H9 (cell line): ENCODE measurements around the gene TMCC2. TPM values are rescaled to one million over a fixed set of nuclear protein-coding genes. Genes with fewer than 3 reads are reported as not detected.

Experiments
- DNase-seq: peaks from one replicate; pipeline ENCODE4 v3.0.0-alpha.2; 2017
- H2AFZ ChIP-seq: one replicate; pipeline ENCODE4 v1.6.1; 2013; ENCODE audit warnings: mild to moderate bottlenecking, low read length, control low read depth, moderate library complexity
- H2AK5ac ChIP-seq: 2 replicates; pipeline ENCODE4 v1.6.1; 2013; ENCODE audit warnings: low read length, control low read depth, mixed read lengths; ENCODE audit not compliant: insufficient read length
- H2BK120ac ChIP-seq: one replicate; pipeline ENCODE4 v1.6.1; 2013; ENCODE audit warnings: low read depth, mild to moderate bottlenecking, low read length, control low read depth, inconsistent platforms; ENCODE audit not compliant: poor library complexity, severe bottlenecking
- H2BK12ac ChIP-seq: 2 replicates; pipeline ENCODE4 v1.6.1; 2013; ENCODE audit warnings: low read length, control low read depth, mixed read lengths, low read depth; ENCODE audit not compliant: insufficient read length
- H2BK15ac ChIP-seq: 2 replicates; pipeline ENCODE4 v1.6.1; 2013; ENCODE audit warnings: low read depth, low read length, control low read depth
- H2BK20ac ChIP-seq: one replicate; pipeline ENCODE4 v1.6.1; 2013; ENCODE audit warnings: low read depth, mild to moderate bottlenecking, low read length, control low read depth, inconsistent platforms; ENCODE audit not compliant: poor library complexity, severe bottlenecking
- H2BK5ac ChIP-seq: 2 replicates; pipeline ENCODE4 v1.6.1; 2013; ENCODE audit warnings: low read length, control low read depth, mixed read lengths; ENCODE audit not compliant: insufficient read length
- H3K14ac ChIP-seq: 2 replicates; pipeline ENCODE4 v1.6.1; 2013; ENCODE audit warnings: low read length, control low read depth; ENCODE audit not compliant: insufficient read depth
- H3K18ac ChIP-seq: 2 replicates; pipeline ENCODE4 v1.6.1; 2013; ENCODE audit warnings: low read depth, mild to moderate bottlenecking, mixed read lengths, low read length, control low read depth; ENCODE audit not compliant: insufficient read length
- H3K23ac ChIP-seq: 2 replicates; pipeline ENCODE4 v1.6.1; 2013; ENCODE audit warnings: low read length, control low read depth, mixed read lengths, low read depth; ENCODE audit not compliant: insufficient read length
- H3K23me2 ChIP-seq: 2 replicates; pipeline ENCODE4 v1.6.1; 2013; ENCODE audit warnings: low read depth, mild to moderate bottlenecking, mixed read lengths, low read length, control low read depth; ENCODE audit not compliant: insufficient read length, poor library complexity, severe bottlenecking
- H3K27ac ChIP-seq: 2 replicates; pipeline ENCODE4 v1.5.1; 2013; ENCODE audit warnings: low read length, control low read depth, mixed read lengths, low read depth; ENCODE audit not compliant: insufficient read length
- H3K27me3 ChIP-seq: 2 replicates; pipeline ENCODE4 v1.6.1; 2013; ENCODE audit warnings: low read length, control low read depth, inconsistent platforms; ENCODE audit not compliant: insufficient read depth
- H3K4ac ChIP-seq: 2 replicates; pipeline ENCODE4 v1.6.1; 2013; ENCODE audit warnings: low read depth, mild to moderate bottlenecking, control low read depth, inconsistent platforms, low read length, moderate library complexity
- H3K4me1 ChIP-seq: 2 replicates; pipeline ENCODE4 v1.6.1; 2013; ENCODE audit warnings: low read length, control low read depth, inconsistent platforms; ENCODE audit not compliant: insufficient read depth
- H3K4me2 ChIP-seq: 2 replicates; pipeline ENCODE4 v1.6.1; 2013; ENCODE audit warnings: low read length, control low read depth, mixed read lengths; ENCODE audit not compliant: insufficient read length, insufficient read depth
- H3K56ac ChIP-seq: 2 replicates; pipeline ENCODE4 v1.6.1; 2013; ENCODE audit warnings: low read depth, mild to moderate bottlenecking, mixed read lengths, low read length, control low read depth; ENCODE audit not compliant: insufficient read length
- H3K79me1 ChIP-seq: 2 replicates; pipeline ENCODE4 v1.6.1; 2013; ENCODE audit warnings: low read depth, mild to moderate bottlenecking, moderate library complexity, low read length, control low read depth, inconsistent platforms; ENCODE audit not compliant: insufficient read depth, poor library complexity, severe bottlenecking
- H3K79me2 ChIP-seq: 2 replicates; pipeline ENCODE4 v1.6.1; 2013; ENCODE audit warnings: low read length, control low read depth, inconsistent platforms; ENCODE audit not compliant: insufficient read depth
- H3K9ac ChIP-seq: 2 replicates; pipeline ENCODE4 v1.6.1; 2013; ENCODE audit warnings: low read length, control low read depth, mixed read lengths; ENCODE audit not compliant: insufficient read length; ENCODE audit errors: extremely low read depth
- H3K9me3 ChIP-seq: one replicate; pipeline ENCODE4 v1.6.1; 2013; ENCODE audit warnings: low read depth, low read length, inconsistent platforms; ENCODE audit not compliant: control insufficient read depth
- H3T11ph ChIP-seq: one replicate; pipeline ENCODE4 v1.6.1; 2013; ENCODE audit warnings: mild to moderate bottlenecking, low read length, control low read depth, inconsistent platforms
- H4K20me1 ChIP-seq: one replicate; pipeline ENCODE4 v1.6.1; 2013; ENCODE audit not compliant: control insufficient read depth, insufficient read length, insufficient read depth
- H4K5ac ChIP-seq: 2 replicates; pipeline ENCODE4 v1.6.1; 2013; ENCODE audit warnings: low read depth, mild to moderate bottlenecking, mixed read lengths, low read length, control low read depth; ENCODE audit not compliant: insufficient read length
- H4K8ac ChIP-seq: replicated peaks from 2 replicates; pipeline ENCODE4 v1.6.1; 2013; ENCODE audit warnings: low read length, control low read depth, mixed read lengths, low read depth; ENCODE audit not compliant: insufficient read length
- H4K91ac ChIP-seq: 2 replicates; pipeline ENCODE4 v1.6.1; 2013; ENCODE audit warnings: low read depth, mild to moderate bottlenecking, moderate library complexity, mixed read lengths, low read length, control low read depth; ENCODE audit not compliant: insufficient read length
- H3K27ac Mint-ChIP-seq, 3 experiments: 2 replicates in 2 of 3; 3 replicates in 1 of 3; pipeline ENCODE4 v1.8.0; 2020 to 2021; ENCODE audit warnings: mixed read lengths in 3 of 3, mild to moderate bottlenecking in 1 of 3, moderate library complexity in 1 of 3
- H3K27me3 Mint-ChIP-seq: 2 replicates; pipeline ENCODE4 v1.8.0; 2021; ENCODE audit warnings: low read depth, mild to moderate bottlenecking, moderate library complexity, mixed read lengths
- H3K36me3 Mint-ChIP-seq, 3 experiments: 2 replicates in 2 of 3; 3 replicates in 1 of 3; pipeline ENCODE4 v1.8.0; 2020 to 2021; ENCODE audit warnings: low read depth in 3 of 3, mixed read lengths in 3 of 3; ENCODE audit not compliant: insufficient read depth in 1 of 3
- H3K4me1 Mint-ChIP-seq, 2 experiments: 2 replicates each; pipeline ENCODE4 v1.8.0; 2020; ENCODE audit warnings: mixed read lengths in 2 of 2
- H3K4me3 Mint-ChIP-seq, 2 experiments: 2 replicates in 1 of 2; 3 replicates in 1 of 2; pipeline ENCODE4 v1.8.0; 2020 to 2021; ENCODE audit warnings: mild to moderate bottlenecking in 2 of 2, mixed read lengths in 2 of 2, moderate library complexity in 1 of 2
- H3K9me3 Mint-ChIP-seq, 2 experiments: 2 replicates in 1 of 2; 3 replicates in 1 of 2; pipeline ENCODE4 v1.8.0; 2020; ENCODE audit warnings: mild to moderate bottlenecking in 2 of 2, mixed read lengths in 2 of 2, moderate library complexity in 1 of 2
- CTCF ChIP-seq: fragments of 200-600 bp; sonication (generic); conservative IDR thresholded peaks from 3 replicates; pipeline ENCODE4 v1.8.0; 2021; ENCODE audit warnings: antibody characterized with exemption, mild to moderate bottlenecking
- WGBS: extraction: QIAGEN DNeasy Blood & Tissue Kit; methylation state at CpG from one replicate; pipeline ENCODE4 v1.1.7; 2013; ENCODE audit warnings: missing lambda C conversion rate, low lambda C conversion rate, mixed read lengths; ENCODE audit not compliant: insufficient read length; ENCODE audit errors: extremely low coverage; 5-methylcytosine and 5-hydroxymethylcytosine counted together
- total RNA-seq: library from RNA; stranded (reverse); gene quantifications from 2 replicates; pipeline ENCODE4 v1.2.1, GENCODE V29; 2021

The TMCC2 gene
- total RNA-seq, 1 experiment from 2014 or later: 11.7 TPM

DNA sequence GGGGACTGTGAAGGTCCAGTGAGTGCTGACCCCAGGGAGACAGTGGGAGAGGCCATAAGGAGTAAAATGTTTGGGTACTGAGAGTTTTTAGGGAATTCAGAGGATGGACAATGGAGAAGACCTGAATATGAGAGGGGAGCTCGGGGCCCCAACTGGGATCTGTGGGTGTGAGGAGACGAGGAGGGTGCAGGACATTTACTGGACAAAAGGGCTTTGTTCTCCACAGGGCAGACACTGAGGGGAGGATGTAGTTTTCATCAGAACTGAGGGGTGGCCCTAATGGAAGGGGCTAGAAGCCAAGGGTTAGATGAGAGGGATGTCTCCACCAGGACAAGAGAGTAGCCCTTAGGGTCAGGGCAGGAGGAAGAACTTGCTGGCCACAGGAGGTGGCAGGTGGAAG lies 30.0 kb downstream of the TMCC2 start:
- Histone ChIP-seq H4K8ac (no peak overlapping the region), H4K5ac (no peak overlapping the region), H4K20me1 (no peaks in the 10 kb centered on the region), H2BK15ac (no peak overlapping the region), H3K23ac (no peak overlapping the region), H2BK120ac (no peak overlapping the region), H3K79me1 (no peaks in the 10 kb centered on the region), H3K9me3 (no peaks in the 10 kb centered on the region), H3K18ac (no peak overlapping the region), H2AK5ac (no peak overlapping the region), H3K79me2 (no peaks in the 10 kb centered on the region), H3K14ac (no peak overlapping the region), H2BK5ac (no peak overlapping the region), H2AFZ (no peak overlapping the region), H2BK20ac (no peak overlapping the region), H4K91ac (no peak overlapping the region), H3K23me2 (no peaks in the 10 kb centered on the region), H3T11ph (no peak overlapping the region), H3K27me3 (no peaks in the 10 kb centered on the region), H3K27ac (no peak overlapping the region), H3K4me1 (peaks cover 8% of the 10 kb centered on the region), H3K4ac (no peak overlapping the region), H2BK12ac (no peak overlapping the region), H3K4me2 (no peak overlapping the region), H3K9ac (no peak overlapping the region), H3K56ac (no peak overlapping the region)
- Mint-ChIP-seq H3K4me1 (peaks cover 39% of the 10 kb centered on the region in 2 experiments), H3K4me3 (no peak overlapping the region), H3K27ac (no peak overlapping the region), H3K27me3 (no peaks in the 10 kb centered on the region; the same call in 1 of the 2 replicates), H3K36me3 (no peaks in the 10 kb centered on the region), H3K9me3 (no peaks in the 10 kb centered on the region)
- TF ChIP-seq CTCF: no peak
- WGBS: no CpG with 5 or more reads among the region's 2 CpGs
- DNase-seq: no peak
